Heart right ventricle (tissue), 16 donors: ENCODE data around the gene DPYSL3. TPM values are rescaled to one million over a fixed set of nuclear protein-coding genes. Genes with fewer than 3 reads are reported as not detected.

ENCODE experiments used
- ATAC-seq, 8 donors: fragments of 200-7000 bp; cut with Tn5 transposase; one replicate each; pipeline ENCODE4 v1.9.1; 2020; ENCODE audit warnings: mild to moderate bottlenecking in 8 of 8, moderate library complexity in 8 of 8, moderate number of reproducible peaks in 1 of 8
- DNase-seq, 2 donors: peaks; one replicate each; pipeline ENCODE4 v3.0.0-alpha.2; 2020
- H3K27ac ChIP-seq, 10 donors: fragments of 200-600 bp; sonication (generic) in 2 of 10; one replicate each; pipeline versions ENCODE4 v1.5.0 to v1.8.0; 2020 to 2022; ENCODE audit warnings: mild to moderate bottlenecking in 3 of 10
- H3K27me3 ChIP-seq, 7 donors: fragments of 200-600 bp; one replicate each; pipeline ENCODE4 v1.8.0; 2021 to 2022; ENCODE audit warnings: mild to moderate bottlenecking in 2 of 7
- H3K36me3 ChIP-seq, 9 donors: fragments of 200-600 bp; sonication (generic) in 1 of 9; one replicate each; pipeline versions ENCODE4 v1.5.0 to v1.8.0; 2020 to 2022; ENCODE audit warnings: mild to moderate bottlenecking in 2 of 9
- H3K4me1 ChIP-seq, 9 donors: fragments of 200-600 bp; sonication (generic) in 1 of 9; one replicate each; pipeline versions ENCODE4 v1.5.0 to v1.8.0; 2020 to 2022; ENCODE audit warnings: mild to moderate bottlenecking in 4 of 9
- H3K4me3 ChIP-seq, 10 donors: fragments of 200-600 bp; sonication (generic) in 2 of 10; one replicate each; pipeline versions ENCODE4 v1.5.0 to v1.8.0; 2020 to 2022; ENCODE audit warnings: mild to moderate bottlenecking in 7 of 10, moderate library complexity in 2 of 10
- H3K9me3 ChIP-seq, 11 donors: fragments of 200-600 bp in 10 of 11; sonication (generic) in 2 of 11; one replicate each; pipeline versions ENCODE4 v1.5.0 to v1.8.0; 2013 to 2022; ENCODE audit warnings: mild to moderate bottlenecking in 2 of 11, control low read depth in 1 of 11, moderate library complexity in 1 of 11
- WGBS, 2 donors: extraction: QIAGEN DNeasy Blood & Tissue Kit; methylation state at CpG; one replicate each; pipeline ENCODE4 v1.1.7; 2013; ENCODE audit warnings: inconsistent platforms in 1 of 2; 5-methylcytosine and 5-hydroxymethylcytosine counted together
- intact Hi-C, 10 donors: fragments of 100-400 bp; cut with DNase I; formaldehyde crosslinking; loops; one replicate each; pipeline versions ENCODE4 v1.11.1 to v1.14.2; 2022
- polyA plus RNA-seq, 2 donors: library from polyadenylated mRNA; stranded (reverse); fragments of 200-250 nt; gene quantifications; one replicate each; pipeline ENCODE4 v1.2.3, GENCODE V29; 2013
- total RNA-seq, 10 donors: library from RNA; stranded (reverse); fragmentation: NEBNext Ultra II Directional in 3 of 10; extraction: Animal tissue kit (Norgen Biotek cat#: 25700) in 3 of 10; gene quantifications; one replicate each; pipeline versions ENCODE4 v1.2.1 to v1.2.4, GENCODE V29; 2021 to 2023
- TF ChIP-seq, protein P1 (sequence below), 9 donors: fragments of 200-600 bp; sonication (generic) in 2 of 9; IDR thresholded peaks; one replicate each; pipeline versions ENCODE4 v1.5.0 to v1.8.0; 2021 to 2022; ENCODE audit warnings: antibody characterized with exemption in 9 of 9, mild to moderate bottlenecking in 5 of 9, moderate library complexity in 1 of 9
- donor health status: Arrhythmogenic right ventricular cardiomyopathy.
- donor health status: ischemic (EF 13 %, LVEDD 7.1; RV severe dilation, severe dysfunction).
- donor health status: healthy with polysubstance abuse.
- donor health status: DM: no; HTN: yes; CAD: no.
- donor health status: DM: no; HTN: no; CAD: no.
- donor health status: ischemic (EF 25% LVEDD 6.9; RV normal size, moderate dysfunction).
- donor health status: ischemic (EF 25% LVEDD 5.7; RV mildly dilated, moderate dysfunction).
- donor health status: healthy.
- donor health status: DM: yes; HTN: yes; CAD: no.
- donor health status: Ischemic cardiomyopathy.
- donor health status: ischemic (EF 35%, LVEDD 5.7; RV mildly dilated, moderate dysfunction).
- donor health status: nonischemic (EF 11% LVEDD 7.7; RV severe dilation, severe dysfunction).
- donor health status: DM: yes; HTN: yes; CAD: no.
- donor health status: PGD.
- donor health status: ischemic (EF 29% LVEDD 5.4; RV normal size, mild dysfunction).
- donor health status: nonischemic (EF 23%, LVEDD 6.1; RV moderate dilation, normal function).

DPYSL3 gene
- total and polyA plus RNA-seq, 12 donors, result 15.2 to 27.4 (median 20.3) TPM

DNA sequence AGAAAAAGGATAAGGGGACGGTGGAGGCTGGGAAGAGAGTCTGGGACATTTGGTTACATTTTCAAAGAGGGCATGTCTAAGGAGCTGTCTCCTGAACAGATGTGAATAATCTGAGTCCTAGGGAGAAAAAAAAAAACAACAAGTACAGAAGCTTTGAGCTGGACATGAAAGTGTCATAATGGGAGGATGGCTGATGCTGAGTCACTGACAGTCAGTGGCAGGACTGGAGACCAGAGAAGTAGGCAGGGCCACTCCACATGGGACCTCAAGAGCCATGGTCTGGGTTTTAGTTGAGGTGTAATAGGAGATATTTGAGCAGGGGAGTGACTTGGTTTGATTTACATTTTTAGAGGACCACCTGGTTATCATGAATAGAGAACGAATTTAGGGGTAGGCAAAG, 70.6 kb downstream of the DPYSL3 start:
- Histone ChIP-seq H3K4me1 (peaks cover 0 to 34% (median 16%) of the 10 kb centered on the region in 9 donors), H3K4me3 (no peak overlapping the region), H3K27ac (no peak overlapping the region), H3K27me3 (no peaks in the 10 kb centered on the region), H3K36me3 (no peaks in the 10 kb centered on the region), H3K9me3 (no peaks in the 10 kb centered on the region)
- TF ChIP-seq, protein P1, sequence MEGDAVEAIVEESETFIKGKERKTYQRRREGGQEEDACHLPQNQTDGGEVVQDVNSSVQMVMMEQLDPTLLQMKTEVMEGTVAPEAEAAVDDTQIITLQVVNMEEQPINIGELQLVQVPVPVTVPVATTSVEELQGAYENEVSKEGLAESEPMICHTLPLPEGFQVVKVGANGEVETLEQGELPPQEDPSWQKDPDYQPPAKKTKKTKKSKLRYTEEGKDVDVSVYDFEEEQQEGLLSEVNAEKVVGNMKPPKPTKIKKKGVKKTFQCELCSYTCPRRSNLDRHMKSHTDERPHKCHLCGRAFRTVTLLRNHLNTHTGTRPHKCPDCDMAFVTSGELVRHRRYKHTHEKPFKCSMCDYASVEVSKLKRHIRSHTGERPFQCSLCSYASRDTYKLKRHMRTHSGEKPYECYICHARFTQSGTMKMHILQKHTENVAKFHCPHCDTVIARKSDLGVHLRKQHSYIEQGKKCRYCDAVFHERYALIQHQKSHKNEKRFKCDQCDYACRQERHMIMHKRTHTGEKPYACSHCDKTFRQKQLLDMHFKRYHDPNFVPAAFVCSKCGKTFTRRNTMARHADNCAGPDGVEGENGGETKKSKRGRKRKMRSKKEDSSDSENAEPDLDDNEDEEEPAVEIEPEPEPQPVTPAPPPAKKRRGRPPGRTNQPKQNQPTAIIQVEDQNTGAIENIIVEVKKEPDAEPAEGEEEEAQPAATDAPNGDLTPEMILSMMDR (IDR thresholded peaks at IDR 0.05), result no peak
- WGBS, 2 donors, result 87 to 89% methylated on average over 2 of the region's 2 CpGs
- DNase-seq, result no peak
- ATAC-seq, result peak in 1 of 8 donors; percentile 64
- intact Hi-C loops, result no loop called here

DNA sequence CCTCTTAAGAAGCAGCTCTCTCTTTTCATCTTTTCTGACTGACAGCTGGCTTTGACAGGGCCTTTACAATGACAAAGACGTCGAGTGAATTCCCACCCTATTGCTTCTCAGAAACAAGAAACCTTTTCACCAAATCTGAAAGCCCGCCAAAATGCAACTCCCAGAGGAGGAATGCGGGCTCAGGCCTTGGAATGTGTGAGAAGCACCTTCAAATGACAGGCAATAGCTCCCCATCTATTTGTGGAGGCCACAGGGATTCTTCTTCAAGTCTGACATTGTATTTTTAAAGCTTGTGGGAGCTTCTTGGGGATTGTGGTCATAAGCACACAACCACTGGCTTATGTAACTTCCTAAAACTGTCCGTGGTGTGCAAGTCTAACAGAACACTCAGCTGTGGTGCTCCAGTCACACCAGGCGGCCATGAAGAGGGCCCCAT, 72.7 kb downstream of the DPYSL3 start:
- 61 to 64% methylated on average over 6 of the region's 6 CpGs for WGBS, 2 donors
- ATAC-seq (peak in 2 of 8 donors; percentile 13 to 46), DNase-seq (no peak)
- peaks cover 0 to 52% (median 21%) of the 10 kb centered on the region in 9 donors for H3K4me1 ChIP-seq
- H3K27ac ChIP-seq, result peak overlapping the region in 1 of 10 donors; percentile 17
- no peaks in the 10 kb centered on the region for H3K9me3 ChIP-seq
- H3K27me3 ChIP-seq, result no peaks in the 10 kb centered on the region
- TF ChIP-seq, protein P1 (IDR thresholded peaks at IDR 0.05), result no peak
- intact Hi-C loops, result no loop called here
- no peaks in the 10 kb centered on the region for H3K36me3 ChIP-seq
- no peak overlapping the region for H3K4me3 ChIP-seq

DNA sequence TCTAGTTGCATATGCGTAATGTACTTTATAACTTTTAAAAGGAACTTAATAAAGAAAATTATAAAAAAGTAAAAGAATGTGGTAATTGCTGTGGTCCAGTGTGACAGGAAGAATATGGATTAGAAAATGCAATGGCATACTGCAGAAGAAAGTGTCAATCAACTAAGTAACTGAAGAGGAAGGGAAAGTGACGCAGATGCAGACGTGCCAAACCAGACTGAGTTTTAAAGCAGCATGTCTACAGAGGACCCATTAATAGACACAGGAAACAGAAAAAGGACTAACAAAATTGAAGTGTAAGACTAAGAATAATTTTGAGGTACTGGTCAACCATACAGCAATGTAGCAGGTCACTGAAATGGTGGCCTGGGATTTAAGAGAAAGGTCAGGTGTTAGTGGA, 73.3 kb downstream of the DPYSL3 start:
- Histone ChIP-seq H3K4me3 (no peak overlapping the region), H3K36me3 (no peaks in the 10 kb centered on the region), H3K27me3 (no peaks in the 10 kb centered on the region), H3K27ac (no peak overlapping the region), H3K9me3 (no peaks in the 10 kb centered on the region), H3K4me1 (peaks cover 0 to 58% (median 27%) of the 10 kb centered on the region in 9 donors)
- ATAC-seq (no peak), DNase-seq (no peak)
- 72% methylated on average over 3 of the region's 3 CpGs for WGBS, 2 donors
- TF ChIP-seq, protein P1 (IDR thresholded peaks at IDR 0.05), result no peak
- intact Hi-C loops, result no loop called here

DNA sequence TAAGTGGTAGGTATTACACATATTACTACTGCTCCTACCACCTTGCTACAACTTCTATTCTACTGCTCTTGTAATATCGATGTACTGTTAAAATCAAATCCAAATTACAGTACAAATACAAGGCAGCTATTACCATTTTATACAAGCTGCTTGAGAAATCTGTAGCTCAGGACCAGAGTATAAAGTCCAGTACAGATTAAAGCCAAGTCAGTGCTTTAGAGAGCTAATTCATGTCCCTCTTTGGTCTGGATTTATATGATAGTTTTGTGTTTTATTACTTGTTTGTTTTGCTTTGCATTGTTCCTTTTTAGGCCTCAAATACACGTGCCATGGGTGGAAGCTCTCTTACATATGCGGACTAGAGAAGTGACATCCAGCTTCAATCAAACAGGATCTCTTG, 75.8 kb downstream of the DPYSL3 start:
- H3K4me3 ChIP-seq, result no peak overlapping the region
- TF ChIP-seq, protein P1 (IDR thresholded peaks at IDR 0.05), result no peak
- peaks cover 0 to 65% (median 33%) of the 10 kb centered on the region in 9 donors for H3K4me1 ChIP-seq
- DNase-seq (no peak), ATAC-seq (no peak)
- 71 to 79% methylated on average over 3 of the region's 3 CpGs for WGBS, 2 donors
- H3K9me3 ChIP-seq, result no peaks in the 10 kb centered on the region
- H3K27ac ChIP-seq, result no peak overlapping the region
- H3K27me3 ChIP-seq, result no peaks in the 10 kb centered on the region
- intact Hi-C loops, result no loop called here
- H3K36me3 ChIP-seq, result no peaks in the 10 kb centered on the region
